GM18498 (cell line): Measurements from ENCODE around the gene KCNK18.
"Not testable (repeated sequence)": the region's sequence is repeated elsewhere in the genome, so short reads cannot be mapped to it uniquely, and the experiment has no call there.

Experiments used
- ATAC-seq: cut with Tn5 transposase; IDR thresholded peaks from one replicate; pipeline ENCODE4 v1.9.1; 2021; ENCODE audit warnings: mild to moderate bottlenecking, moderate library complexity; ENCODE audit not compliant: unreplicated experiment

Gene KCNK18

DNA sequence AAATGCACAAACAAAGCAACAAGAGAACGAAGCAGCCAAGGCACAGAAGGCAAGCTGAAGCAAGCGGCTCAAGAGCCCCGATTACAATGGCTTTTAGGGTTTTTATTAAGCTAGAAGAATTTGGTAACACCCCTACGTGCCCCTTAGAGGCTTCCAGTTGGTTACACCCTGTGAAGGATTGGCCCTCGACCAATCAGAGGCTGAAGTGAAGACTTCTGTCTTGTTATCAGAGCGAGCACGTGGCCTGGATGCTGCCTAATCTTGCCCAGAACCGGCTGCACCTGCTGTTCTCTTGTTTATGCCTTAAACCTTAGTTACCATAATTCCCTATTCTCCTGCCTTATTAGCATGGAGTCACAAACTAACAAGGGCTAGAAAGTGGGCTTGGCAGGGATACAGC is 21.4 kb downstream of the KCNK18 start:
- no peak for ATAC-seq

- no peak for ATAC-seq
Observed at GRCh38 chr10:117221156-117221711, 23.9 kb downstream of the KCNK18 start.

GRCh38 chr10:117222552-117222951 is 25.3 kb downstream of the KCNK18 start:
- no peak for ATAC-seq

DNA sequence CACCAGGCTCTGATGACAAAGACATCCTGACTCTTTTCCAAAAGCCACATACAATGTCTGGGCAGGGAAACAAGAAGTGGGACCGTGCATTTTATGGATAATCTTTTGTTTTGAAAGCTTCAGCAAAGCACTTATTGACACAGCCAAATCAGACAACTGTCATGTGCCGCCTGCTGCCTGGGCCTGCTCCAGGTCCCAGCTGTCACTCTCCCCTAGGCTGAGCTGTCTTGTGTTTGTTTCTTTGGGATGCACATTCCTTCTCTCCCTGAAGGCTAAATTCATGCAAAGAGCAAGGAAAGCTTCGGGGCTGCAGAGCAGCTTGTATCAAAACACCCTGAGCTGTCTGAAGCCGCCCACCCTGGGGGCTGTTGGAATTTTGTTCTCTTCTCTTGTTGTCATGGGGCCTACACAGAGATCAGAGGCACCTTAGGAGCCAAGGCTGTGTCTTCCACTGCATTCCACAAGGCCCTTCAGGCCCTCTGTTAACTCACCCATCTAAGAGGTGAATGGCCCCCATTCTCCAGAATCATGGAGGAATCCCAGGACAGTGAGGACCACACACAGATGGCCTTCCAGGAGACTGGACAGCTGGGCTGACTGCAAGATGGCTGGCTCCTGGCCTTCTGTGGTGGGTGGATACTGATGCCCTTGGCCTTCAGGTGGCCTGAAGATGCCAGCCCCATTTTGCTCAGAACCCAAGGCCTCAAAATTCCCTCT is 25.8 kb downstream of the KCNK18 start:
- no peak for ATAC-seq

- ATAC-seq = no peak
Observed at GRCh38 chr10:117223693-117224430, 26.6 kb downstream of the KCNK18 start.

DNA sequence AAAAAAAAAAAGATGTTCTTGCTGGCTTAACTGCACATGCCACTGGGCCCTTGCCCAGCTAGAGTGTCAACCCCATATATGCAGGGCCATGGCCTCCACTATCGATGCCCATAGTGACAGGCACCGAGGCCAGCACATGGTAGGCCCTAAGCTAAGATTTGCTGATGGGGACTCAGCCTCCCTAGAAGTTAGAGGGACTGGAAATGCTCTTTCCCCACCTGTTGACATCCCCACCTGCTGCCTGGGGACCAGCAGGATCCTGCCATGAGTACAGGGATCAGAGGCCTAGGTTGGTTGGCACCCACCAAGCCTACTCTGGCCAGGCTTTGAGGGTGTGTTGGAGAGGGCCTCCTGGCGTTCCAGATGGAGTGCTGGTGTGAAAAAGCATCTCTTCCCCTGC is 27.6 kb downstream of the KCNK18 start:
- ATAC-seq = no peak

DNA sequence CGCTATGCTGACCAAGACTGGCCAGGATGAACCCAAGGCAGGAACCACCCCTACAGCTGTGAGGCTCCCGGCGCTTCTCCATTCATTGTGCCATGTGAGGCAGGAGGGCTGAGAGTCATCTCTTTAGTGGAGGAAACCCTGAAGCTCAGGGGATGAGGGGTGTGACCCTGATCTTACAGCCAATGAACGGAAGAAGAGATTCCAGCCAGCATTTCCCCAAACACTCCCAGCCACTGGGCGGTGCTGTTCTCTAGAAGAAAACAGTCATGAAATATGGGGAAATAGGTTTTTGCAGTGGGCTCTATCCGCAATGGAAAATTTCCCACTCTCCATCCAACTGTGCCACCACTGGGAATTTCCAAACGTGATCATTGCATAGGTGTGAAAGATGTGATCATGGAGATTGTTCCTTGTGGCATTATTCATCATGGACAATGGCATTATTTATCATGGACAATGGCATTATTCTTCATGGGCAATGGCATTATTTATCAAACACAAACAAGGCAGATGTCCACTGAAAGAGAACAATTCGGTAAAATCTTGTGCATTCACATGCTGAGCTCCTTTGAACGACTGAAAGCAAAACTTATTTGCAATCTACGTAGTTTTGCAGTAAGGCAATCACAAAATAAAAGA is 29.6 kb downstream of the KCNK18 start:
- ATAC-seq = no peak

GRCh38 chr10:117228210-117228609 is 30.9 kb downstream of the KCNK18 start:
- ATAC-seq = no peak

DNA sequence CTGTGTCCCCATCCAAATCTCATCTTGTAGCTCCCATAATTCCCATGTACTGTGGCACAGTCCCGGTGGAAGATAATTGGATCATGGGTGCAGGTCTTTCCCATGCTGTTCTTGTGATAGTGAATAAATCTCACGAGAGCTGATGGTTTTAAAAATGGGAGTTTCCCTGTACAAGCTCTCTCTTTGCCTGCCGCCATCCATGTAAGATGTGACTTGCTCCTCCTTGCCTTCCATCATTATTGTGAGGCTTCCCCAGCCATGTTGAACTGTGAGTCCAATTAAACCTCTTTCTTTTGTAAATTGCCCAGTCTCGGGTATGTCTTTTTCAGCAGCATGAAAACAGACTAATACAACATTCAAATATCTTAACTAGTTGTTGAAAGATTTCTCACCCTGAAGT is 32.8 kb downstream of the KCNK18 start:
- not testable (repeated sequence) for ATAC-seq

DNA sequence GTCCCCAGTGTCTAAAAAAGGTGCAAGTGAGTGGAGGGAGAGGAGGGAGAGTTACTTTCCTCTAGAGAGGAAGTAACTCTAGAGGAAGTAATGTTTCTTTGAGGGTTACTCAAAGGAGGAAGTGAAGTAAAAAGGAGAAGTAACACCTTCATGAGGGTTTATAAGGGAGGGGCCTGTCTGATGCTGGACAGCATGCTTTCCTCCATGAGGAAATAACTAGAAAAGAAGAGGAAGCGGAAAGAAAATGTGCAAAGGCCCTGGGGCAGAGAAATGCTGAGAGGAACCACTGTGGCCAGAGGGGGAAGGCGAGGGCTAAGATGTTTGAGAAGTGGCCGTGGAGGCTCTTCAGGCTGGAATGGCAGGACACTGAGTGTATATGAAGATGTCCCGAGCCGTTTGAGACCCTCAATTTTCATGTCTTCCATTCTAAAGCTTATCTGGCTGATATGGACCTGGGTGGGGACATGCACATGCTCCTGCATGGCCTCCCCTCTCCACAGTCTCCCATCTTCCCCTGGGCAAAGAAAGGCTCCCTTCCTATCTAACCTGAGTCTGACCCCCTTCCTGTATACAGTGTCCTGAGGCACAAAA is 40.2 kb downstream of the KCNK18 start:
- ATAC-seq = peak; percentile 68

DNA sequence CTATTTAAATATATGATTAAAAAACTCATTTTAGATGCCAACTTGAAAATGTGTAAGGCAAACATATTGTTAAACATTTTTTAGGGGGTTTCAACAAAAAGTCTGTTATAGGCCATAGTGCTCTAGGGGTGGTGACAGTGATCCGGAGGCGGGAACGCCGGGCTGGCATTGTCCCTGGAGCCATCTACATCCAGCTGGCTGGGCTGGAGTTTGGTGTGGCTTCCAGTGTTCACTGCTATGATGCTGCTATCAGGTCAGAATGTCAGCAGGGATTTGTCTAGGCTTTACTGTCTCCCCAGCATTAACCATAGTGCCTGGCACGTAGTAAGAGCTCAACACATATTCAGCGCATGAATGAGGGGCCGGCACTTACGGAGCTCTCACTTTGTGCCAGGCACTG is 41.8 kb downstream of the KCNK18 start:
- no peak for ATAC-seq

DNA sequence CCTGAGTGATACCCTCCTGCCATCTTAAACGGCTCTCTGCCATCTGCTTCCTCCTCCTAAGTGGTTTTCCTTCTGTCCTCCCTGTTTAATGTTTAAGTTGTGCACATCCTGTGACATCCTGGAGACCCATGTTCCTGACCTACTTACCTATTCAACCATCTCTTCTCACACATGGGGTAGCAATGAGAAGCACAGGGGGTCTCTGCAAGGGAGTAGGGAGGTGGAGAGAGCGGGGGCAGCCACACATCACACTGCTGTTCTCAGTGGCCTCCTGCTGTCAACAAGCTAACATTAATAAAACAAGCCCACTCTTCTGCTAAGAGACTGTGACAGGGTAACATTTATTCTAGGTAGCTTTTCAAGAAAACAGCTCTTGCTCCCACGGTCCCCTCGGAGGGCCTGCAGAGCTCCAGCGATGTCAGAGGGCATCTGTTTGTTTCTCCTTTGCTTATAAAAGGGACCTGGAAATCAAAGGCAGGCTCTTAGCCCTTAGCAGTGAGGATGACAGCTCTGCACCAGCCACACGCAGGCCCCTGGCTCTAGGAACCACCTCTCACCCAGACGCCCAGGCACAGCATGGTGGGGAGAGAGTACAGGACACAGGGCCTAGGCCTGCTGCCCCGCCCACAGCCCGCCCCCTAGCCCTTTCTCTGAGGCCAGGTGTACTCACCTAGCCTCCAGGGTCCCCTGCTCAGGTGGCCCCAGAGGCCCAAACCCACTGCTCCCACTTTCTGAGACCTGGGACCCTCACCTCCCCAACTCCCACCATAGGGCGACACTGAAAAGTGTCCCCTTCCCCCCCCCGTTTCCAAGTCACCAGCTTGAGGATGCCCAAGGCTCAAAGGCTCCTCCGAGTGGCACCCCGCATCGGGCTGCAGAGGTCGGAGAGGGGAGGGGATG is 42.7 kb downstream of the KCNK18 start:
- ATAC-seq = no peak

GRCh38 chr10:117240621-117241529 is 43.6 kb downstream of the KCNK18 start, which contains the start of gene SLC18A2:
SLC18A2 (plus strand) TSS chr10:117241114; CDS start chr10:117241694, 580 bp downstream.
- no peak for ATAC-seq

- ATAC-seq = no peak
Observed at GRCh38 chr10:117241541-117242462, 44.5 kb downstream of the KCNK18 start.

DNA sequence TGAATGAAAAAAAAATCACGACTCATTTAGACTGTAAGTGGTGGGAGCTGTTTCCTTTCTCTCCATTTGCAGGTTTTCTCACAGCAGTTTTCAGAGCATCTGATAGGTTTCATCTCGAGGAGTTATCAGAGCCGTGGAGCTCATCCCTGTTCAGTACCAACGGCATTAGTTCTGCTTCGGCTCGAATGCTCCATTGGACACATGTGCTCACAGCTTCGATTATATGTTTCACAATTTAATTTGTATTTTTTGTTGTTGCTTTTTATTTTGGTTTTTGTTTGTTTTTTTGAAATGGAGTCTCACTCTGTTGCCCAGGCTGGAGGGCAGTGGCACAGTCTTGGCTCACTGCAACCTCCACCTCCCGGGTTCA is 45.2 kb downstream of the KCNK18 start:
- no peak for ATAC-seq

DNA sequence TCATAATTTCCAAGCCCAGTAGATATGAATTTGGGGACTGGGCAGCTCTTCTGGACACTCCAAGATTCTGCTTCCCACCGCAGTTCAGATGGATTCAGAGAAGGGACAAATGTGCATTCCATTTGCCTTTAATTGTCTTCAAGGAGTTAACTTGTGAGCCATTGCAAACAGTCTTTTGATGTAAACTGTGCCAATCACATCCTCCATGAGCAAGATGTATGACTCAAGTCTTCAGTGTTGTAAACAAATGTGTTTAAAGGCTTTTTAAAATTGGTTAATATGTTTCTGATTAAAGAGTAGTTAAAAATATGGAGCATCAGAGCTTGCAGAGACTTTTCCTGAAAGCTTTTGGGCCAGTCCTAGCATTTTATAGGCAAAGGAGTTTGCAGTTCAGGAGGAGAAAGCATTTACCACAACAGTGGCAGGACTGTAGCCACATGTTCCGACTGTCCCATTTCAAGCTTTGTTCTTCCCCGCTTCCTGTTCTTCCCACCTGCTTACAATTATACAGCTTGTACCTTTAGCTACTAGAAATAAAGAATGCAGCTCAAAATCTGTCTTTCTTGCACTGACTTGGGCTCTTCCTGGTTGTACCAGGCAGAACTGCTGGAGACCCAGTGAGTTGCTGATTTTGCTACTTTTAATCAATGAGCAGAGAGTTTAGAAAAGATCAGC is 49.8 kb downstream of the KCNK18 start:
- ATAC-seq = no peak

DNA sequence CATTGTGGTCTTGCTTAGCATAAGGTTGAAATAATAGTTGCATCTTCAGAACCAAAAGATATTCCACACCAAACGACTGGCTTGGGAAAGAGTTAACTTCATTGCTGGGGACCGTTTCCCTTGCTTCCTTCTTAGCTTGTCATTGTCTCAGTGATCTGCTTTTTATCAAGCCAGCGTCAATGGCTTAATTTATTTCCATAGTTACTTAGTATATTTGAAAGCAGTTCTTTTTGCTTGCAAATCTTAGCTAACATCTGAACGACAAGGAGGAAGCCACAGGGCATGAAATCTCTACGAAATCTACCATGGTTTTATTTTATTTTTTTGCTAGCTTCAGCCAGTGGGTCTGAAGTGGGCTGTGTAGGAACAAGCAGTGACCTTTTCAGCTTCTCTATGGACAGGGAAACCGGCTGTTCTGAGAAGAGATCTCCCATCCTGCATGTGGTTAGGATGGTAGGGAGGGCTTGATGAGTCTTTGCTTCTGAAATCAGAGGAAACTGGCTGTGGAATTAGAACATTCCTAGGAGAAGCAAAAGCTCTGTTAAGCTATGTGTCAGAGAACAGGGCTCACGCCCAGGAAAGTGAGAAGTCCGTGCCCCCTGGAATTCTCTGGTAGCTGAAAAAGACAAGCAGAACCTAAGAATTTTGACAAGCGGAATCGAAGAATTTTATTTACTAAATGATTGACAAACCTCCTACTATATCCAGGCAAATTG is 51.6 kb downstream of the KCNK18 start:
- no peak for ATAC-seq
